ENCODE results near the gene PACRG. TPM values are rescaled to one million over a fixed set of nuclear protein-coding genes. Genes with fewer than 3 reads are reported as not detected.

Gene PACRG
- total and polyA plus RNA-seq, 8 donors, result 1.8 to 28.6 (median 3.2) TPM; not detected in 2

GRCh38 chr6:162702446-162702845, 25.3 kb upstream of the PACRG start:
- Histone ChIP-seq H3K4me3 (no peak overlapping the region), H3K27me3 (no peaks in the 10 kb centered on the region), H3K9me3 (no peaks in the 10 kb centered on the region), H3K27ac (no peak overlapping the region), H3K36me3 (no peaks in the 10 kb centered on the region), H3K4me1 (peaks cover 0 to 14% (median 8%) of the 10 kb centered on the region in 4 donors)
- 52 to 59% (median 57%) methylated on average over 2 of the region's 2 CpGs for WGBS, 5 donors
- no peak for DNase-seq
- TF ChIP-seq POLR2A (IDR thresholded peaks at IDR 0.05) (no peak), POLR2AphosphoS5 (IDR thresholded peaks at IDR 0.05) (no peak), CTCF (IDR thresholded peaks at IDR 0.05) (no peak), EP300 (IDR thresholded peaks at IDR 0.05) (no peak)
- intact Hi-C loops (cut with DNase I; ENCODE audit: low total_unique reads), result no loop called here

- no peak overlapping the region for H3K27ac ChIP-seq
- H3K4me1 ChIP-seq, result peaks cover 0 to 14% (median 8%) of the 10 kb centered on the region in 4 donors
- no peak for DNase-seq
- WGBS, 5 donors, result 88 to 92% (median 92%) methylated on average over 4 of the region's 4 CpGs
- H3K27me3 ChIP-seq, result no peaks in the 10 kb centered on the region
- H3K9me3 ChIP-seq, result no peaks in the 10 kb centered on the region
- no peak overlapping the region for H3K4me3 ChIP-seq
- intact Hi-C loops (cut with DNase I; ENCODE audit: low total_unique reads), result no loop called here
- TF ChIP-seq POLR2AphosphoS5 (IDR thresholded peaks at IDR 0.05) (no peak), CTCF (IDR thresholded peaks at IDR 0.05) (no peak), POLR2A (IDR thresholded peaks at IDR 0.05) (no peak)
- H3K36me3 ChIP-seq, result no peaks in the 10 kb centered on the region
Measured at GRCh38 chr6:162704001-162704400, 23.8 kb upstream of the PACRG start.

- intact Hi-C loops (cut with DNase I; ENCODE audit: low total_unique reads), result no loop called here
- 28 to 51% (median 41%) methylated on average over 4 of the region's 4 CpGs for WGBS, 5 donors
- no peak for DNase-seq
- Histone ChIP-seq H3K27ac (no peak overlapping the region), H3K27me3 (no peaks in the 10 kb centered on the region), H3K36me3 (no peaks in the 10 kb centered on the region), H3K4me1 (peaks cover 0 to 14% (median 8%) of the 10 kb centered on the region in 4 donors), H3K4me3 (no peak overlapping the region), H3K9me3 (no peaks in the 10 kb centered on the region)
- TF ChIP-seq EP300 (IDR thresholded peaks at IDR 0.05) (no peak), POLR2A (IDR thresholded peaks at IDR 0.05) (no peak), POLR2AphosphoS5 (IDR thresholded peaks at IDR 0.05) (no peak), CTCF (IDR thresholded peaks at IDR 0.05) (no peak)
Measured at GRCh38 chr6:162705736-162706135, 22.0 kb upstream of the PACRG start.

GRCh38 chr6:162706232-162706631, 21.5 kb upstream of the PACRG start:
- Histone ChIP-seq H3K4me1 (peaks cover 0 to 14% (median 8%) of the 10 kb centered on the region in 4 donors), H3K9me3 (no peaks in the 10 kb centered on the region), H3K27ac (peak overlapping the region in 3 of 5 donors; percentile 34 to 59 (median 56)), H3K4me3 (no peak overlapping the region), H3K27me3 (no peaks in the 10 kb centered on the region), H3K36me3 (no peaks in the 10 kb centered on the region)
- intact Hi-C loops (cut with DNase I; ENCODE audit: low total_unique reads), result no loop called here
- WGBS, 5 donors, result 31 to 40% (median 36%) methylated on average over 6 of the region's 6 CpGs
- TF ChIP-seq CTCF (IDR thresholded peaks at IDR 0.05), result no peak
- TF ChIP-seq POLR2AphosphoS5 (IDR thresholded peaks at IDR 0.05), result no peak
- no peak for TF ChIP-seq POLR2A (IDR thresholded peaks at IDR 0.05)
- DNase-seq, result peak; percentile 61 to 89

Data from stomach (tissue), 9 donors.